GM15510 (cell line): ENCODE results near the gene NUAK1.

Experiments
- POLR2A ChIP-seq: IDR thresholded peaks from 3 replicates; pipeline ENCODE4 v1.6.1; 2011; ENCODE audit warnings: borderline replicate concordance; ENCODE audit not compliant: insufficient read length; ENCODE audit errors: extremely low read depth

NUAK1 gene

DNA sequence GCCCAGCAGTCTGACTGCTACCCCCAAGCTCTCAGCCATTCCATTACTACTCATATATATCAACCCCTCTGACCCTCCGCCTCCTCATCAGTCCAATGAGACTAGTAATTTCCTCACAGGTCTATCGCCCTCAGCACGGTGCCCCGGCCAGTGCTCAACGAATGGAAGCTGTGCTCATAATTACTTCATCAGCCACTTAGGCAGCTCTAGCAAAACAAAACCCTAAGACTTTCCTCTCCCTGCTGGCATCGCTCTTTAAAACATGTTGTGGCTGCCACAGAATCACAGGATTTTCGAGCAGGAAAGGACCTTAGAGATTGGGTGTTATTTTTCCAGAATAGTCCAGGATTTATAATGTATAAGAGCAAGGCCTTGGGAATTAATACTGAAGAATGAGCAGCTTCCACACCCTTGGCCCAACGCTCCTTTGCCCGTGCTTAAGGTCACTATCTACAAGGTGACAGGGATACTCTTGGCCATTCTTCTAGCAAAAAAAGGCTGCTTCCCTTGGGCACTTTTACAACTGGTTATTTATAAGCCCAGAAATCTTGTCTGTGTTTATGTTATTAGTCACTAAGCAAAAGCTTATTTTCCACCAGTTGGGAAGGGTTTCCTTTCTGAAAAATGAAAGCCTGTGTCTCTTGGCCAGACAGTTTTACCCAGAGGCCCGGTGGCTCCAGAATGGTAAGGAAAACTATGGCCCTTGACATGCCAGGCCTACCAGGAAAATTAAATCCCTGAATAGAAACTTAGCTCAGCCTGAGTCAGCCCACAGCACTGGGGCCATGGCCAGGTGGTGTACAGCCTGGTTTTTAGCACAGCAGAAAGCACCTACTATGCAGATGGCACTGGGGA, 47.9 kb downstream of the NUAK1 start:
- TF ChIP-seq POLR2A = no peak

DNA sequence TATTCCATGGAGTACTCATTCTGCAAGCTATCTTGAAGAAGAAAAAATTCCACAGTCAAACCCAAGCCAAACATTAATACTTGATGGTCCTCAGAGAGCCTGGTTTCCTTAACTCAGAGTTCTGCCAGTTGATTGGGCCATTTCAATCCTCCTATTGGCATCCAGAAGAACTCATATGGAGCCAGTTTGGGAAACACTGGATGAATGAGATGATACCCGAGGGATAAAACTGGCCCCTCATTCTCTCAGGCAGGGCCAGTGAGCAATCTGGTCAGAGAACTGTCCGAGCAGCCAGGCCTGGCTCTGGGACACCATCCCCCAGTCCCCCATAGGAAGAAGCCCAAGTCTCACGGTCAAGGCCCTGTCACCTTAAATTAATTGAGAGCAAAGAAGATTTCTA, 48.8 kb downstream of the NUAK1 start:
- TF ChIP-seq POLR2A = no peak

DNA sequence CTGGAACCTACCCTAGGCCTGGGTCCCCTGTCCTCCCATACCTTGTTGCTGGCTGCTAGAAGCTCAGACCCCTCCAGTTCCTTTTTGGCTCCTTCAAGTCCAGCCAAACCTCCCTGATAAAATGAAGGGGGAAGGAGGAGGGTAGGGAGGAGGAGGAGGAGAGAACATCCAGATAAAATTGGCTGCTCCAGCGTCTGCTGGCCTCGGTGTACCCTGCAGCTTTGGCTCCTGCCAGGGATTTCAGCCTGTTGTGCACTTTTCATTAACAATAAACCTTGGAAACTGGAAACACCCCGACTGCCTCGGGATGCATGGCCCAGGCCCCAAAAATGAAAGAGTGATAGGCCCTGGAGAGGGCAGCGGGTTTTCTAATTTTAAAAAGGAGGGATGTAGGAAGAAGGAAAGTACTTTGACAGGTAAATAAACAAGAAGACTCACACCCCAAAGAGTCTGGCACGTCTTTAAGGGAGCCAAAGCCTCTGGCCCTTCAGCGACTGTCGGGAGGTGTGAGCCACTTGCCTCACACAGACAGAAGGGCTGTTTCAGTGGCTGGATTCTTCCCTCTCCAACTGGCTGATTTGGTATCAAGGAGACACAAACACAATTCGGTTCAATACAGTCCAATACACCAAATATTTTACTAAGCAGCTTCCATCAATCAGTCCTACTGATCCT, 49.8 kb downstream of the NUAK1 start:
- no peak for TF ChIP-seq POLR2A

DNA sequence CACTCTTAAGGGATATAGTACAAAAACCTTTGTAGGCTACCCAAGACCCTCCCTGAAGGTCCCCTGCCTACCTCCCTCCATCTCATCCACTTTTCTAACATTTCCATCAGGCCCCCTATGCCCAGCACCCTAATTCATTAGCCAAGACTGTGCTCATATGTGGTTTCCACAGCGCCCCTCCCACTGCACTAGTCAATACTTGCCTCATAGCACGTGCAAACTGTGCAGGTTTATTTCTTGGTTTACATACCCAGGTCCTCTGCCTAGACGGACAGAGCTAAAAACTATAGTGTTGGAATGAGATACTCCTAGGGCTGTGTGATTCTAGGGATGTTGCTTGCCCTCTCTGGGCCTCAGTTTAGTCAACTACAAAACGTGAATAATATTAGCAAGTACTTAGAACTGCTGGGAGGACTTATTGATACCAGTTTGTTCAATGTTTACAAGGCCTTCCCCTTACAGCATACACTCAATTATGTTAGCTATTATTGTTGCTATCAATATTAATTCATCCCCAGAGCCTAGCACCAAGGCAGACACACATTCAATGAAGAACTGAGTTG, 50.4 kb downstream of the NUAK1 start:
- no peak for TF ChIP-seq POLR2A

DNA sequence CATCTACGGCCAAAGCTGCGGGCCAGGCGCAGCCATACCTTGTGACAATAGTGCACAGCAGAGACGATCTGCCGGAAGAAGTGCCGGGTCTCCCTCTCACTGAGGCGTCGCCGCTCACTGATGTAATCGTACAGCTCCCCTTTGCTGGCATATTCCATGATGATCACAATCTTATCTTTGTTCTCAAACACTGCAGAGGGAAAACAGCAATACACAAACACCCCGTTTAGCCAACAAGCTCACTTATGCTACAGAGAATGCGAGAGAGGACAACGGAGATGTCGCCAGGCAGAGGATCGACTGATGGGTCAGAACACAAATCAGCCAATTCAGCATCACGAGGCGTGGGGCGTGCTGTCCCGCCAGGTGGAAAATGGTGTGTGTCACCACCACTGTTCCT, 52.1 kb downstream of the NUAK1 start:
- no peak for TF ChIP-seq POLR2A

DNA sequence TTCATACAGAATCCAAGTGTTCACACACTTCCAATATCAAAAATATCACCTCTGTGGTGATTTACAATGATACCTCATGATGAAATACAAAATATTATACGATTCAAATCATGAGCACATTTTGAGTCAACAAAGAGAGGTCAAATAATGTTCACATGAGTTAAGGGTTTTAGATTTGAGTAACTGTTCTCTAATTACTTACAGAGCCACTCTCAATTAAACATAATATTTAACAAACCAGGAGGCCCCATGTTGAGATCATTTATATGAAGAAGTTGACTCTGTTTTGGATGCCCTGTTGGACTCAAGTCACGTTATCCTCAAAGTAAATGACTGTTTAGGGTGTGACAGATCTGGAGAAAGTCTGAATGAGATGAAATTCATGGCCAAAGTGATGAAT, 53.5 kb downstream of the NUAK1 start:
- no peak for TF ChIP-seq POLR2A

DNA sequence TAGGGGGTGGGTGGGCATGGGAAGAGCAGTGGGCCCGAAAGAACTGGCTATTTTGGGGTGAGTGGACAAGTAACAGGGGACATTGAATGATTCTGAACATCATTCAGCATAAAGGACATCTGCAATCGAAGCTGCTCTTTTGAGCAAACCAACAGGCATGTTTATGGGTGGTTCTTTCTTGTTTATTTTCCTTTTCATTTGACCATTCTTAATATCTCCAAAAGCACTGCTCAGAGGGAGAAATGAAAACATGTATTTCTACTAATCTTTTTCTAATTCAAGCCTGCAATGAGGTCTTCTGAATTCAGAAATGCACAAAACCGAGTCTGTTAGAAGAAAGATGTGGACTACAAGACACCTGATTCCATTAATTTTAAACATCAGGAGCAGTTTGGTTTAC, 54.0 kb downstream of the NUAK1 start:
- TF ChIP-seq POLR2A = no peak

DNA sequence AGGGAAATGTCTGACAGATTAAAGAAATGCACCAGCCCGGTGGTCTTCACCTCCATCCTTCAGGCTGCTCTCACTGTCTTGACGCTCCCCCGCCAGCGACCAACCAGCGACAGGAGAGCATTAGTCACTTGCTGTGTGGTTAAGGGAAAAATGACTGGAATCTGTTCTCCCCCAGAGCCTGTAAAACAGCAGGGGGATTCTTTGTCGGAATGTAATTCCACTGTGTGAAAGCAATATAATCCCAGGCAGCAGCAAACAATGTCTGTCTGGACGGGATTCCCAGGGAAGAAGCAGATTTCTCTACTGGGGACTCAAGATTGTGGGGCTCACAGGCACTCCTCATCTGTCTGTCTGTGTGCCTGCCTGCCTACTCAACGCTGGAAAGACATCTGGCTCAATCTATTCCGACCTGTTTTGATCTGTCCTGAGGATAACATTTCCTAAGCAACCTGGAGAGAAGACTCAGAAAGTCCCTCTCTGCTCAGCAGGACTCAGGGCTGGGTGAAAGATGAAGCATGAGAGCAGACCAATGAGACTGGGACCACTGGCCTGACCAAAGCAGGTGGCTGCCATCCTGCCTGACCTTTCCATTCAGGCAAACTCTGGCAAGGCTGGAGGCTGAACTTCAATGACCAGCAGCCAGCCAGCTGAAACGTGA, 54.6 kb downstream of the NUAK1 start:
- TF ChIP-seq POLR2A = no peak

DNA sequence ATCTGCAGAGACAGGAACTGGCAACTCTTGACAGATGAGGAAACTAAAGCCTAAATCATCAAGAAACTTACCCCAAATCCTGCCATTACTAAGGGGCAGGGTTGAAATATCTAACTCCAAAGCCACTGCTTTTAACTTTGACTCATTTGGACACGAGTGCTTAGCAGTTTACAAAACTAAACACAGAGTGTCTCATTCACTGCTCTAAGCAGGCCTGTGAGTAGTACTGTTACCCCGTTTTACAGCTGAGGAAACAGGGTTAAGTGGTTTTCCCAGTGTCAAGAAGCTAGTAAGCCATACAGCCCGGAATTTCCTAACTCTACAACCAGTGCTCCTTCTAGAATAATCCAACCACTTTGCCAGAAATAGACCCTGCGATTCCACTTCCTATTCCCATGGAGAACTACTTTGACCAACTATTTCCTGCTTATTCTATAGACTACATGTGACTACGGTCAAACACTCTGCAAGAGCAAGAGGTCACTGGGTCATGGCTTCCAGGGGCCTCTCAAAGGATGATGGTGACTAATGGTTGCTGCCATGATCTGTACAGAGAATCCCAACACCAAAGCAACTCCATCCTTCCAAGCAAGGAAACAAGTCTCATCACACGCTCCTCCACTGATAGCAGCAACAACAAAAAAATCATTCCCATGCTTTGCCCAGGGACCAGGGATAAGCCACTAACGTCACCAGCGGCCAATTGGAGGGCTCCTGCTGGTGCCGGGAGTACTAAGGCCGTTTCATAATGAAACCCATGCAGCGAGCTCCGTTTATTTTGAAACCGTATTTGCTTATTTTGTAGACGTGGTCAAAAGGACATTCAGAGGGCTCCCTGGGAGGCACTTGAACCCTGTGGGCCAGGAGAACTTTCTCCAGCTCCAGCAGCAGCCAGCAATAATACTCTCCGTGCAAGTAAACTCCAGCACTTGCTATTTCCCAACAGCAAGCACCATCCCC, 56.3 kb downstream of the NUAK1 start:
- no peak for TF ChIP-seq POLR2A

DNA sequence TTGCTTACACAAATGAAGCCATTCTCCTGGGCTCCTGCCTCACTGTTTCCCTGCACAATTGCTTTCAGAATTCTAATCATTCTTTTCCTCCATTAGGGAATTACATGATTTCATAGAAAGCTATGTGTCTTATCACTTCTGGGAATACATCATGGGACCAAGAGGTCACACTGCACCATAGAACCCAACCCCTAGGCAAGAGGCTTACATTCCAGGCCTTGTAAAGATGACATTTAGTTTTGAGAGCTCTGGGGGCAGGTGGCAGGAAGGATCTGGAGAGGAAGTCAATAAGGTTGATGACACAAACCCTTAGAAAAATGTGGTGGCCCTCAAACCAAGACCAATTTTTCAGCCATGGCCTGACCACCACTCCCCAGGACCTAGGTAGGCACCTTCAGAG, 57.1 kb downstream of the NUAK1 start:
- TF ChIP-seq POLR2A = no peak

DNA sequence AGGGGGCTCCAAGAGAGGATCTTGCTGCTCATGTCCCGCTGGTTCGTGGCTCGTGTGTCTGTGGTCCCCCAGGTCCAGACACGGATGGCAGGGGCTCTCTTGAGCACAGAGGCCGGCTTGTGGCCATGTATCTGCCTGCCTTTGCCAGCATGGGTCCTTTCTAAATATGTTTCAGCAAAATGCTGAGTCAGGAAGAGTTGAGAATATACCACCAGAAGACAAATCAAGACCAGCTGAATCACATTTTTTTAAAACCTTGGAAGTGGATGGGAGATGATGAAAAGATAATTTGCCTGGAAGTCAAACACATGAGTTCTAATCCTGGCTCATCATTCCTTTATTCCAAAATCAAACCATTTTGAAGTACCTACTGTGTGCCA, 58.0 kb downstream of the NUAK1 start:
- TF ChIP-seq POLR2A = no peak

DNA sequence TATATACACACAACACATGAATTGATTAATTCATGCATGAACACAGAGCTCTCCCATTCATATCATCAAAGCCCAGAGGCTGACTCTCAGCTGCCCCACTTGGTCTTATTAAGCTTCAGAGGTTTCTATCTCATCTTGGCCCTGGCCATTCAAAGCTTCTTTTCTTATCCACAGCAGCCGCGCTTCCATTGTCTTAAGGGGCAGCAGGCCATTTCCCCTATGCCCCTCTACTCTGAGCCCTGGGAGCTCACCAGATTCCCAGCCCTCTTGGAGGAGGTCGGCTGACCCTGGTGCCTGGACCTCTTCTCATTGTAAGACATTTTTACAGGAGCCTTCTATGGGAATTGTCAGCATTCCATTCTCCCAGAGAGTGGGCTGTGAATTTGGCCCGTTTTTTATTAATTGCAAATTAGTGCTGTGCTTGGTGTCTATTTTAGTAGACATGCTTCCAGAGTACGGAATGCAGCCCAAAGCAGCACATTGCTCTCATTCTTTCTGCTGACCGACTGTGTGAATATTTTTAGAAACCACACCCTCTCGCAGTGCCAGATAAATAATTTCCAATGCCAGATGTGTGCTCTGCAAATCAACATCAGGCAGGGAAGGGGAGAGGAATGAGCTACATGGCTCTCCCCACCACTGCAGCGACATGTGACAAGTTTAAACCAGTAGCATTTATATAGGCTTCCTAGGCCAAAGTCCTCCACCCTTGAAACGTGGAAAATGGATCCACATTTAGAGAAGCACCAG, 58.5 kb downstream of the NUAK1 start:
- no peak for TF ChIP-seq POLR2A

DNA sequence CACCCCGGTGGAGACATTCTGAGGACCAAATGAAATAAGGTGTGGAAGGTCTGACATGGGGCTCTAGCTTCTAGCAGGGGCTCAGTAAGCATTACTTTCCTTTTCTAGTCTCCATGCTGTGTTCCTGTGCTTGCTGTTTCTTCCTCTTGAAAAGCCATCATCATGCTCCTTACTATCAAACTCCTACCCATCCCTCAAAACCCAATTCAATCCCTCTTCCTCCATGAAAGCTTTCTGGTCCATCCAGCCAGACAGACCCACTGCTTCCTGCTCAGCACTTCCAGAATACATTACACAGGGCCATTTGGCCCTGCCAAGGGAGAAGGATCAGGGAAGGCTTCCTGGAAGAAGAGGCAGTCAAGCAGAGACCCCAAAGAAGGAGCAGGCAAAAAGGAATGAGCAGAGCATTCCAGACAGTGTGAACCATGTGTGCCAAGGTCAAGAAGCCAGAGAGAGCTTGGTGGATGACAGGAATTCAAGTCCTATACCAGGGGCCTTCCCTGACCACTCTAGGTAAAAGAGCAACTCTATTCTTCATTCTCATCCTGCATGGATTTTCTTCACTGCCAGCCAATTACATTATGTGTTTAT, 59.5 kb downstream of the NUAK1 start:
- no peak for TF ChIP-seq POLR2A
